GM21360 (cell line): ENCODE measurements around the gene DBN1.

Source experiments
- ATAC-seq: cut with Tn5 transposase; IDR thresholded peaks from one replicate; pipeline ENCODE4 v1.9.1; 2021; ENCODE audit warnings: mild to moderate bottlenecking, moderate library complexity; ENCODE audit not compliant: unreplicated experiment

Gene DBN1

GRCh38 chr5:177410575-177410974 is 62.9 kb downstream of the DBN1 start:
- no peak for ATAC-seq

GRCh38 chr5:177409043-177409801 is 64.2 kb downstream of the DBN1 start, which contains the start of gene F12:
F12 (minus strand) TSS chr5:177409564; CDS start chr5:177409527, 37 bp downstream.
- no peak for ATAC-seq
